Thoracic aorta (tissue), 2 donors: ENCODE results near the gene OGFOD1. TPM values are rescaled to one million over a fixed set of nuclear protein-coding genes. Genes with fewer than 3 reads are reported as not detected.

Experiments used
- ATAC-seq: fragments of 150-250 bp; one replicate; pipeline ENCODE4 v1.8.0; 2017; ENCODE audit warnings: low read depth; ENCODE audit not compliant: insufficient number of reproducible peaks, low FRiP score
- DNase-seq: peaks from one replicate; pipeline ENCODE4 v3.0.0-alpha.2; 2020; ENCODE audit warnings: low spot score
- H3K27ac ChIP-seq, 2 donors: fragments of 200-600 bp; sonication (generic); 1 replicate in 1 of 2; 2 replicates in 1 of 2; pipeline ENCODE4 v1.5.1; 2016; ENCODE audit warnings: mild to moderate bottlenecking in 2 of 2, moderate library complexity in 2 of 2
- H3K27me3 ChIP-seq: fragments of 200-600 bp; sonication (generic); replicated peaks from 2 replicates; pipeline ENCODE4 v1.6.0; 2016; ENCODE audit warnings: mild to moderate bottlenecking; ENCODE audit not compliant: insufficient read depth
- H3K36me3 ChIP-seq: fragments of 200-600 bp; sonication (generic); one replicate; pipeline ENCODE4 v1.5.1; 2016
- H3K4me1 ChIP-seq, 2 donors: fragments of 200-600 bp; sonication (generic); 1 replicate in 1 of 2; 2 replicates in 1 of 2; pipeline versions ENCODE4 v1.5.1 to v1.6.0; 2016; ENCODE audit warnings: low read depth in 2 of 2, mild to moderate bottlenecking in 1 of 2; ENCODE audit not compliant: control insufficient read depth in 1 of 2
- H3K4me3 ChIP-seq: fragments of 200-600 bp; sonication (generic); 2 replicates; pipeline ENCODE4 v1.5.1; 2016; ENCODE audit warnings: mild to moderate bottlenecking
- H3K9me3 ChIP-seq: fragments of 200-600 bp; sonication (generic); 2 replicates; pipeline ENCODE4 v1.5.1; 2016
- total RNA-seq, 2 donors: library from RNA; depleted of rRNA; stranded (reverse); fragments of >200 nt; gene quantifications; one replicate each; pipeline versions ENCODE4 v1.1.0 to v1.2.3, GENCODE V29; 2016
- TF ChIP-seq, protein P1 (sequence below): fragments of 200-600 bp; sonication (generic); IDR thresholded peaks from one replicate; pipeline ENCODE4 v1.5.1; 2019; ENCODE audit warnings: antibody characterized with exemption

The OGFOD1 gene
- total RNA-seq, 2 donors from 2014 or later, result 43.3 to 71.7 TPM

- no peak overlapping the region for H3K27ac ChIP-seq
- H3K4me1 ChIP-seq, result no peaks in the 10 kb centered on the region
- H3K27me3 ChIP-seq, result no peaks in the 10 kb centered on the region
- H3K9me3 ChIP-seq, result no peaks in the 10 kb centered on the region
- DNase-seq (no peak), ATAC-seq (no peak)
- H3K4me3 ChIP-seq, result no peak overlapping the region
- TF ChIP-seq, protein P1, sequence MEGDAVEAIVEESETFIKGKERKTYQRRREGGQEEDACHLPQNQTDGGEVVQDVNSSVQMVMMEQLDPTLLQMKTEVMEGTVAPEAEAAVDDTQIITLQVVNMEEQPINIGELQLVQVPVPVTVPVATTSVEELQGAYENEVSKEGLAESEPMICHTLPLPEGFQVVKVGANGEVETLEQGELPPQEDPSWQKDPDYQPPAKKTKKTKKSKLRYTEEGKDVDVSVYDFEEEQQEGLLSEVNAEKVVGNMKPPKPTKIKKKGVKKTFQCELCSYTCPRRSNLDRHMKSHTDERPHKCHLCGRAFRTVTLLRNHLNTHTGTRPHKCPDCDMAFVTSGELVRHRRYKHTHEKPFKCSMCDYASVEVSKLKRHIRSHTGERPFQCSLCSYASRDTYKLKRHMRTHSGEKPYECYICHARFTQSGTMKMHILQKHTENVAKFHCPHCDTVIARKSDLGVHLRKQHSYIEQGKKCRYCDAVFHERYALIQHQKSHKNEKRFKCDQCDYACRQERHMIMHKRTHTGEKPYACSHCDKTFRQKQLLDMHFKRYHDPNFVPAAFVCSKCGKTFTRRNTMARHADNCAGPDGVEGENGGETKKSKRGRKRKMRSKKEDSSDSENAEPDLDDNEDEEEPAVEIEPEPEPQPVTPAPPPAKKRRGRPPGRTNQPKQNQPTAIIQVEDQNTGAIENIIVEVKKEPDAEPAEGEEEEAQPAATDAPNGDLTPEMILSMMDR, result no peak
- H3K36me3 ChIP-seq, result peaks cover 79% of the 10 kb centered on the region
These were observed 18.9 kb downstream of the OGFOD1 start for GRCh38 chr16:56470232-56470631.

- ATAC-seq, result no peak
- no peaks in the 10 kb centered on the region for H3K9me3 ChIP-seq
- no peak overlapping the region for H3K4me3 ChIP-seq
- peaks cover 82% of the 10 kb centered on the region for H3K36me3 ChIP-seq
- no peak for DNase-seq
- TF ChIP-seq, protein P1, result no peak
- no peak overlapping the region for H3K27ac ChIP-seq
- no peaks in the 10 kb centered on the region for H3K27me3 ChIP-seq
- H3K4me1 ChIP-seq, result no peaks in the 10 kb centered on the region
These were observed 19.3 kb downstream of the OGFOD1 start for GRCh38 chr16:56470666-56471065.

GRCh38 chr16:56475201-56475600 is 23.8 kb downstream of the OGFOD1 start:
- TF ChIP-seq, protein P1, result no peak
- Histone ChIP-seq H3K36me3 (peaks cover 67% of the 10 kb centered on the region), H3K4me1 (peaks cover 0 to 3% of the 10 kb centered on the region in 2 donors), H3K27me3 (no peaks in the 10 kb centered on the region), H3K27ac (no peak overlapping the region), H3K9me3 (no peaks in the 10 kb centered on the region), H3K4me3 (no peak overlapping the region)
- ATAC-seq, result no peak
- DNase-seq, result no peak

DNA sequence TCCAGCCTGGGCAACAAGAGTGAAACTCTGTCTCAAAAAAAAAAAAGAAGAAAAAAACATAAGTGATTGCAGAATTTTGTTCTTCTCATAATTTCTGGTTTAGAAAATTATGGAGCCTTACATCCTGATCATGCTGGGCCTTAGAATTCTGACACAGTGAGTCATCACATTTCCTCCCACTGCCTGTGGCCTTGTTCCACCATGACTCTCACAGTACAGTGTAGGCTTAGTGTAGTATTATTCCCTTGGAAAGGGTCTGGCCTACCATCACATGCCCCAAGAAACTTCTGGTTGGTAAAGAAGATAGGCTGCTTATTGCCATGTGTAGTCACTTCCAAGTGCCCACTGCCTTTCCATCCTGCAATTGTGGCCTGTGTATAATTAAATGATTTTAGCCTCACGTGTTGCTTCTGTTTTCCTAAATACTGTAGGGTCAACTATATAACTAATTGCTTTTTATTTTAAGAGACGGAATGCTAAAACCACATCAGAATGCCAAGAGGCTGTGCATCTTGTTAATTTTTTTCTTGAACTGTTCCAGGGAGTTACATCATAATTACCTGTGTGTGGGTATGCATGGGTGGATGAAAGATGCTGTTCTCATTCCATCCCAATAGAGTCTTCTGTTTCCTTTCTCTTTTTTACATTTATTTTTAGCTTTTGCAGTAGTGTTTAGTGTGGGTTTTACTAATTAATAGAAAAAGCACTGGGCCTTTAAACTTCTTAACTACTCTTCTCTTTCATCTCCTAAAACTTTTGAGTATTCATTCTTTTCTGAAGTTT is 25.9 kb downstream of the OGFOD1 start:
- Histone ChIP-seq H3K4me1 (peaks cover 0 to 3% of the 10 kb centered on the region in 2 donors), H3K27ac (peak overlapping the region in 1 of 2 donors; percentile 37), H3K27me3 (no peaks in the 10 kb centered on the region), H3K9me3 (no peaks in the 10 kb centered on the region), H3K4me3 (no peak overlapping the region), H3K36me3 (peaks cover 50% of the 10 kb centered on the region)
- peak; percentile 8 for DNase-seq
- ATAC-seq, result no peak
- TF ChIP-seq, protein P1, result no peak

GRCh38 chr16:56478281-56479049 is 27.1 kb downstream of the OGFOD1 start:
- no peak for DNase-seq
- no peak for ATAC-seq
- Histone ChIP-seq H3K27me3 (no peaks in the 10 kb centered on the region), H3K4me1 (peaks cover 0 to 3% of the 10 kb centered on the region in 2 donors), H3K9me3 (no peaks in the 10 kb centered on the region), H3K4me3 (no peak overlapping the region), H3K36me3 (peaks cover 47% of the 10 kb centered on the region), H3K27ac (no peak overlapping the region)
- TF ChIP-seq, protein P1, result no peak
